K562 (cell line): Measurements from ENCODE around the gene C16orf74. TPM values are rescaled to one million over a fixed set of nuclear protein-coding genes. Genes with fewer than 3 reads are reported as not detected.

Source experiments
- ATF7 ChIP-seq: fragments of 450-650 bp; IDR thresholded peaks from 2 replicates; pipeline ENCODE4 v1.7.1; 2014; ENCODE audit warnings: mild to moderate bottlenecking, moderate library complexity
- CGGBP1 ChIP-seq: fragments of 250-450 bp; sonication (Bioruptor Pico); IDR thresholded peaks from 2 replicates; pipeline ENCODE4 v1.9.0; 2021; ENCODE audit warnings: mild to moderate bottlenecking
- FOXK2 ChIP-seq, 2 experiments: fragments of 450-650 bp; IDR thresholded peaks in 1 of 2; conservative IDR thresholded peaks in 1 of 2; 2 replicates each; pipeline ENCODE4 v1.6.1; 2016; ENCODE audit warnings: low read depth in 2 of 2, mild to moderate bottlenecking in 1 of 2
- HCFC1 ChIP-seq: IDR thresholded peaks from 2 replicates; pipeline ENCODE4 v1.6.1; 2012; ENCODE audit warnings: low read depth, low read length, improper control_type of control experiment
- HDAC8 ChIP-seq: fragments of 450-650 bp; IDR thresholded peaks from 2 replicates; pipeline ENCODE4 v1.6.1; 2016; ENCODE audit warnings: mild to moderate bottlenecking, missing genetic modification characterization, moderate library complexity, missing compliant biosample characterization
- L3MBTL2 ChIP-seq: fragments of 450-650 bp; IDR thresholded peaks from 2 replicates; pipeline ENCODE4 v1.6.1; 2016; ENCODE audit warnings: mild to moderate bottlenecking, moderate library complexity
- SMARCC2 ChIP-seq: fragments of 450-650 bp; IDR thresholded peaks from 2 replicates; pipeline ENCODE4 v1.6.1; 2017; ENCODE audit warnings: antibody characterized with exemption, moderate library complexity, mild to moderate bottlenecking, low read depth
- ZBTB7A ChIP-seq: IDR thresholded peaks from 2 replicates; pipeline ENCODE4 v1.6.1; 2011; ENCODE audit warnings: low read depth, mild to moderate bottlenecking, low read length, moderate library complexity, borderline replicate concordance; ENCODE audit not compliant: control insufficient read depth
- ZFP1 ChIP-seq: fragments of 450-650 bp; formaldehyde crosslinking; IDR thresholded peaks from 2 replicates; pipeline ENCODE4 v1.4.0; 2020; ENCODE audit warnings: mild to moderate bottlenecking, mixed read lengths
- ZNF280B ChIP-seq: fragments of 250-450 bp; sonication (Bioruptor Pico); IDR thresholded peaks from 2 replicates; pipeline ENCODE4 v1.5.1; 2021; ENCODE audit warnings: mild to moderate bottlenecking
- ZNF316 ChIP-seq: fragments of 450-650 bp; IDR thresholded peaks from 2 replicates; pipeline ENCODE4 v1.6.1; 2016
- ZNF57 ChIP-seq: fragments of 450-650 bp; formaldehyde crosslinking; IDR thresholded peaks from 2 replicates; pipeline ENCODE4 v1.4.0; 2020; ENCODE audit warnings: mild to moderate bottlenecking, moderate library complexity
- ZNF785 ChIP-seq: fragments of 250-450 bp; sonication (Bioruptor Pico); IDR thresholded peaks from 2 replicates; pipeline ENCODE4 v1.4.0; 2020; ENCODE audit warnings: mild to moderate bottlenecking
- polyA plus RNA-seq, 8 experiments: library from polyadenylated mRNA; depleted of rRNA in 4 of 8; stranded (reverse) in 5 of 8; unstranded in 3 of 8; fragments of >200 nt; fragmentation: Nextera tagmentation in 2 of 8; fragmentation: Illumina TruSeq in 1 of 8; extraction: Ambion mirVana in 2 of 8; extraction: Trizol in 1 of 8; gene quantifications; 2 replicates each; pipeline versions ENCODE4 v1.2.1 to v1.2.3, GENCODE V29; 2011 to 2014; ENCODE audit warnings: inconsistent platforms in 1 of 8, missing spikeins in 1 of 8
- total RNA-seq, 7 experiments: library from RNA; depleted of rRNA in 6 of 7; stranded (reverse); fragments of >200 nt in 6 of 7; fragmentation: Illumina TruSeq in 2 of 7; extraction: Trizol in 2 of 7; gene quantifications; 2 replicates each; pipeline versions ENCODE4 v1.2.1 to v1.2.3, GENCODE V29; 2011 to 2021; ENCODE audit warnings: low replicate concordance in 1 of 7

C16orf74 gene
- total and polyA plus RNA-seq, 9 of the 15 experiments (the other 6 are each of a cell fraction or from before 2014, with no cell fraction given), result not detected

- no peak for TF ChIP-seq CGGBP1 (CRISPR knock-in tag)
- no peak for TF ChIP-seq HCFC1
- no peak for TF ChIP-seq L3MBTL2
- TF ChIP-seq ZNF57 (CRISPR knock-in tag), result no peak
- no peak for TF ChIP-seq FOXK2 (conservative IDR thresholded peaks at IDR 0.05 in 1 of 2, IDR thresholded peaks at IDR 0.05 in 1 of 2; ENCODE audit: low read depth in 2 of 2)
- no peak for TF ChIP-seq ZFP1 (CRISPR knock-in tag)
- peak; percentile 66; the same call in 1 of the 2 replicates for TF ChIP-seq SMARCC2
- TF ChIP-seq HDAC8 (tag), result no peak
- no peak for TF ChIP-seq ATF7
- no peak for TF ChIP-seq ZNF280B
- no peak for TF ChIP-seq ZNF316
- TF ChIP-seq ZBTB7A, result peak; percentile 42; the same call in 1 of the 2 replicates
- TF ChIP-seq ZNF785 (CRISPR knock-in tag), result no peak
These were observed 1.9 kb upstream of the C16orf74 start (continued) for GRCh38 chr16:85752511-85753420.
